HG02885 (cell line): ENCODE data around the gene ZNF621.
"Not testable (repeated sequence)": the region's sequence is repeated elsewhere in the genome, so short reads cannot be mapped to it uniquely, and the experiment has no call there.

Experiments
- ATAC-seq: cut with Tn5 transposase; IDR thresholded peaks from one replicate; pipeline ENCODE4 v1.9.1; 2021; ENCODE audit warnings: mild to moderate bottlenecking; ENCODE audit not compliant: unreplicated experiment, poor library complexity

ZNF621 gene

DNA sequence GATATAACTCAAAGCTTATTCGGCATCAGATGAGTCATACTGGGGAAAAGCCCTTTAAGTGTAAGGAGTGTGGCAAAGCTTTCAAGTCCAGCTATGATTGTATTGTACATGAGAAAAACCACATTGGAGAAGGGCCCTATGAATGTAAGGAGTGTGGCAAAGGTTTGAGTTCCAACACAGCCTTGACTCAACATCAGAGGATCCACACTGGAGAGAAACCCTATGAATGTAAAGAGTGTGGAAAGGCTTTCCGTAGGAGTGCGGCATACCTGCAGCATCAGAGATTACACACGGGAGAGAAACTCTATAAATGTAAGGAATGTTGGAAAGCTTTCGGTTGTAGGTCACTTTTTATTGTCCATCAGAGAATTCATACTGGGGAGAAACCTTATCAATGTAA, 7.5 kb downstream of the ZNF621 start:
- no peak for ATAC-seq

DNA sequence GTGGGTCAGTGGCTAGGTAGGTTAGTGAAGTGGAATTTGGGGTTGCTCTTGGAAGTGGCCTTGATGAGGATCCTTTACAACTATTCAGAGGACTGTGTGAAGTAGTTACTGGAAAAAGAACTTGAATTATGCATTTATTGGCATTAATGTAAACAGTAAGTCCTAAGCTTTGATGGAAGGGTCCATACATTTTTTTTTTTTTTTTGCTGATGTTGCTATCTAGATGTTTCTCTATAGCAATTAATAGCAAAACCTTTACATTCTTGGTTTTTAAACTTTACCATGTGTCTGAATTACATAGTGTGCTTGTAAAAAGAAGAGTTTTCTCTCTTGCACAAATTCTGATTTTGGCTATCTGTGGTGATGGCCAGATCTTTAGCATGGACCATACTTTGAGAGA, 9.5 kb downstream of the ZNF621 start:
- no peak for ATAC-seq

DNA sequence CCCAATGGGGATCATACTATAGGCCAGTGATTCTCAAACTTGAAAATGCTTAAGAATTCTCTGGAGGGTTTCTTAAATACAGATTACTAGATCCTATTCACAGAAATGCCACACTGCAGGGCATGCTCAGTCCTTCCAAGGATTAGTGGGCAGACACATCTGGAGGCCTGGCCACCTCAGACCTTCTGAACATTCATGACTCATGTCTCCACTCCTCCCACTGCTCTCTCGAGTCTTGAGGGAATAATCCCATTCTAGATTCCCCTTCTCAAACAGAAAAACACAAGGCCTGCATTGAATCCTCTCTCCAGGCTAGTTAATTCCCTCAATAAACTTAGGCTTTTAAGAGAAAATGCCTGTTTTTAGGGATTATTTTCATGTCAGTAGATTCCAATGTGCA, 22.1 kb downstream of the ZNF621 start:
- ATAC-seq = no peak

GRCh38 chr3:40550167-40550566, 25.4 kb downstream of the ZNF621 start:
- ATAC-seq = no peak

DNA sequence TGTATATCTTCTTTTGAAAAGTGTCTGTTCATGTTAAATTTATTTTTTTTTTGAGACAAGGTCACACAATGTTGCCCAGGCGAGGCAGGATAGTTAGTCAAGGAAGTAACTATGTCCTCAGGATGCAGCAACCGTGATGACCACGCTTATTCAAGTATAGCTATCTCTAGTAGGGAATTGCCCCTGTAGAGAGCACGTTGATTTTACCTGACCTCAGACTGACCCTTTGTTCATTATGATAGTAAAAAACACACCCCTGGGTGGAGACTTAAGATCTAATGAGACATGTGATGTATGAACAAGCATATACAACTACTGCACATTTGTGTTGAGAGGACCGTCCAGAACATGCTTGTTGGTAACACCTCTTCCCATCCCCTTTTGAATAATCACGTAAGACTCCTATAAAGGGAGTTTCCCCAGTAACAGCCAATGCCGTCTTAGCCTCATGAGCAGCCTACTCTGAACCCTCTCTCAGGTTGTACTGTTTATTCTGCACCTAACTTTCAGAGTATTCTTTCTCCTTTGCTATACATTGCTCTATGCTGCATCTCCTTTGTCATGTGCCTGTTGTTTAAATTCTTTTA, 32.9 kb downstream of the ZNF621 start:
- ATAC-seq = peak; percentile 50

DNA sequence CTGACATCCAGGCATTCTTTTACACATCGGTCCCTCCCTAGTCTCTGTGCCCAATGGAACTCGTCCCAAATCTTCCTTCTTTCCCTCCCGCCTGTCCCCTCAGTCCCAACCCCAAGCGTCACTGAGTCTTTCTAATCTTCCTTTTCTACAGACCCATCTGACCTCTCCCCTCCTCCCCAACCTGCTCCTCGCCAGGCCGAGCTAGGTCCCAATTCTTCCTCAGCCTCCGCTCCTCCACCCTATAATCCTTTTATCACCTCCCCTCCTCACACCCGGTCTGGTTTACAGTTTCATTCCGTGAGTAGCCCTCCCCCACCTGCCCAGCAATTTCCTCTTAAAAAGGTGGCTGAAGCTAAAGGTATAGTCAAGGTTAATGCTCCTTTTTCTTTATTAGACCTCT, 37.7 kb downstream of the ZNF621 start:
- ATAC-seq = not testable (repeated sequence)

- ATAC-seq = not testable (repeated sequence)
Measured at GRCh38 chr3:40565629-40566028, 40.9 kb downstream of the ZNF621 start.

DNA sequence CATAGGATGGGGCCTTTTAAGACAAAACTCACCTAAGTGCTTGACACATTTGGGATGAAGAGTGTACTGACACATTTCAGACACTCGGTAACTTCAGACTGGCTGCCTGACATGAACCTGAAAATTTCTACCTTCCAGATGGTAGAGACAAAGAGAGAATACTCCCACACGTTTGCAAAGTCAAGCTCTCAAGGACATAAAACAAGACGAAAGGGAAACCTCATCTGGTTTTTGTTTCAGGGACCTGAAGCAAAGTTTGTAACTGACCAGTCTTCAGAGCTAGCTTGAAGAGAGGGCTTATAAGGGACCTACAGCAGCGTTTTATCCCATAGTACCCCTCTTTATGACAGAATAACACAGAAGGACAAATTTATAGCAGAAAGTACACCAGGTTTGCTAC, 41.9 kb downstream of the ZNF621 start:
- ATAC-seq = peak; percentile 56

DNA sequence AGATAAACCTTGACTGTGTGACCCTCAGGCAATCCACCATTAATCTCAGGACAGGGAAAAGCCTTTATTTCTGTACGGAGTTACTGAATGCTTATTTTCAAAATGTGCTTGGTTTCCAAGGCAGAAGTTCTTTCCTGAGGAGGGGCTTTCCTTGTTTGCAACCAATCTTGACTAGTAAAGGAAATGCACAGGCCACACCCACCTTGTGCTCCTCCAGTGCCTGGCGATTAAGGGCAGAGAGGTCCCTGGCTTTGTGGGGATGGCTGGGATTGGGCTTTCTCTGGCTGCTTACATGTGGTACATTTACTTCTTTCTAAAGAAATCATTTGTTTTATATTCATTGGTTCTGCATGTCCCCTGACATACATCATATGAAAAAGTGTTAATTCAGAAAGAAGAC, 47.8 kb downstream of the ZNF621 start:
- no peak for ATAC-seq

DNA sequence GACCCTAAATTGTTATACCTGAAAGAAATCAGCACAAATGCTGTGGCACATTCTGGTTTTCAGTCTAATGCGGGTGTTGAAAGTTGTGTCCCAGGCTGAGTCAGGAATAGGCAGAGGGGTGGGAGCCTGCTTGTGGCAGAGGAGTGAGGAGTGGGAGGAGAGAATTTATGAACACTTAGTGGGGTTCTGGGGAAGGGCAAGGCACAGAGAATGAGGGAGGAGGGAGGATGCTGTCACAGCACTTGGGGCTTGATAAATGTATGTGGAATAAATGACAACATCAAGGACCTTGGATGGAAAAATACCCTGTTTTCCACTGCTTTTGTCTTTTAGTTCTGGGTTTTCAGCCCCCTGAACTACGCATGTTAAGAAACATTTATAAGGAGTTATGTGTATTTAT, 49.3 kb downstream of the ZNF621 start:
- ATAC-seq = no peak

GRCh38 chr3:40574661-40575060, 49.9 kb downstream of the ZNF621 start:
- ATAC-seq = no peak

GRCh38 chr3:40576396-40576795, 51.6 kb downstream of the ZNF621 start:
- ATAC-seq = no peak

GRCh38 chr3:40580494-40581091, 55.8 kb downstream of the ZNF621 start:
- ATAC-seq = peak; percentile 70

- ATAC-seq = no peak
Measured at GRCh38 chr3:40581166-40581565, 56.4 kb downstream of the ZNF621 start.

DNA sequence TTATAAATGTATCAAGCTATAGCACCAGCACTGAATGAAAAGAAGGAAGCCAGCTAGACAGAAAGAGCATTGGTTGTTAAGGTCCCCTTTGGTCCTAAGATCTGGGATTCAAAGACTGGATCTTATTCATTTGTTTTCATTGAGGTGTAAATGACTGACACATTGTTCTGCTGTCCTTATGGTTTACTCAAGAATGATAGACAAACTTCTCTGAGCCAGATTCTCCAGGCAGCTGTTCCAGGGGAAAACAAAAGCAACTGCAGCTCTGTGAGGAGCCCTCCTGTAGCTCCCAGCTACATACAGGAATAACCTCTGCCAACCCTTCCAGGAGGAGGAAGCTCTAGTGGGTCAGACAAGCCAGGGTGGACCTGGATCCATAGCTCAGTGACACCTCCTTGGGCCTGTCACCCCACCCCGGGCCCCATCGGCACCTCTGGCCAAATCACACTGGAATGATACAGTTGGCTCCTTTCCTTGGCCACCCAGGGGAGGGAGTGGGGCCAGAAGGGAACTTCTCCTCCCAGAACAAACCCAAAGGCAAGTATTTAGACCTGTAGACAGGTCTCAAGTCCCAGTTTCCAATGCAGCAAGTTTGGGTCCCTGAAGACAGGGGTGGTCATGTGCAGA, 57.8 kb downstream of the ZNF621 start:
- no peak for ATAC-seq

DNA sequence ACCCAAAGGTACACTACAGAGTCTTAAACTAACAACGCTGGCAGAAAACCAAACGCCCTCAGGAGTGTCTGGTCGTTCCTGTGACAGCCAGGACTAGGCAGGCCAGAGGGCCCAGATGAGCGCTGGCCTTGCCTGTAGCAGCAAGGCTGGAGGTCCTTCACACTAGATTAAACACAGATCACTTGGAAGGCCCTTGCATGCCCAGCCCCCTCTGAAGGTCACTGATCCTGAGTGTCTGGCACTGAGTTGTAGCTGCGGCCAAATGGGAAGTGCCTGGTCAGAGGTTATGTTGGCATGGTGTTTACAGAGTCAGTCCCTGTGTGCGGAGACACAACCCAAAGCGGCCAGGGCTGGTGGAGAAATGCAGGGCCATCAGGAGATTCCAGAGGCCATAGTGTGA, 58.9 kb downstream of the ZNF621 start:
- no peak for ATAC-seq

- peak; percentile 73 for ATAC-seq
Measured at GRCh38 chr3:40584625-40585189, 59.9 kb downstream of the ZNF621 start.

- peak; percentile 71 for ATAC-seq
Measured at GRCh38 chr3:40585381-40586016, 60.7 kb downstream of the ZNF621 start.

GRCh38 chr3:40586901-40587300, 62.1 kb downstream of the ZNF621 start:
- ATAC-seq = no peak

DNA sequence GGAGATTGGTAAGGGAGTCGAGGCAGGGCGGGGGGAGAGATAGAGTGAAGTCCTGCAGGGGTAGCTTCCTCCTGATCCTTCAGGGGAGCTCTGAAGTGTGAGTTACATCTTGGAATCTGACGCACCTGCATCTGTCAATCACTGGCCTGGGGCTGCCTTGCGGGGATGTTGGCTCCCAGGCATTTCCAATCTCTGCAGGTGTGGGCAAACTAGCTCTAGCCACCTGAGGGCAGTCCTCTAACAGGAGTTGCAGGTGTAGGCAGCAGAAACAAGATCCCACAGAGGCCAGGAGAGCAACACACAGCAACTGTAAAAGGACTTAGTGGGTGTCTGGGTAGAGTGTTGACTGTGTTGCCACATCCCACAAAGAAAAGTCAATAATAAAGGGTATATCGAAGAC, 63.6 kb downstream of the ZNF621 start:
- ATAC-seq = no peak
